GM19452 (cell line): ENCODE results near the gene ZNF792.
A peak's percentile ranks its signal among the peaks of the same experiment; 100 is the strongest.
"Not testable (repeated sequence)": the region's sequence is repeated elsewhere in the genome, so short reads cannot be mapped to it uniquely, and the experiment has no call there.

Experiments
- ATAC-seq: cut with Tn5 transposase; IDR thresholded peaks from one replicate; pipeline ENCODE4 v1.9.1; 2021; ENCODE audit not compliant: unreplicated experiment

The ZNF792 gene

DNA sequence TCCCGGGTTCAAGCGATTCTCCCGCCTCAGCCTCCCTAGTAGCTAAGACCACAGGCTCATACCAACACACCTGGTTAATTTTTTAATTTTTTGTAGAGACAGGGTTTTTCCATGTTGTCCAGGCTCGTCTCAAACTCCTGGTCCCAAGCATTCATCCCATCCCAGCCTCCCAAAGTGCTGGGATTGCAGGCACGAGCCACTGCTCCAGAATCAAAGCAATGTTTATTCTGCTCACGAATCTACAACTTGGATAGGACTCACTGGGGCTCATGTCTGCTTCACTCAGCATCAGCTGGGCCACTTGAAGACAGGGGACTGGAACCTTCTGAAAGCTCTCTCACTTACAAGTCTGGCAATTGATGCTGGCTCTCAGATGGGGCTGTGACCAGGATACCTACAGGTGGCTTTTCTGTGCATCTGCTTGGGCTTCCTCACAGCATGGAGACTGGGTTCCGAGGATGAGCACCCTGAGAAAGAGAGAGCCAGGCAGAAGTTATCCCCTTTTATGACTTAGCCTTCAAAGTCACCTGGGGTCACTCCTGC lies 8.2 kb upstream of the ZNF792 start:
- no peak for ATAC-seq

DNA sequence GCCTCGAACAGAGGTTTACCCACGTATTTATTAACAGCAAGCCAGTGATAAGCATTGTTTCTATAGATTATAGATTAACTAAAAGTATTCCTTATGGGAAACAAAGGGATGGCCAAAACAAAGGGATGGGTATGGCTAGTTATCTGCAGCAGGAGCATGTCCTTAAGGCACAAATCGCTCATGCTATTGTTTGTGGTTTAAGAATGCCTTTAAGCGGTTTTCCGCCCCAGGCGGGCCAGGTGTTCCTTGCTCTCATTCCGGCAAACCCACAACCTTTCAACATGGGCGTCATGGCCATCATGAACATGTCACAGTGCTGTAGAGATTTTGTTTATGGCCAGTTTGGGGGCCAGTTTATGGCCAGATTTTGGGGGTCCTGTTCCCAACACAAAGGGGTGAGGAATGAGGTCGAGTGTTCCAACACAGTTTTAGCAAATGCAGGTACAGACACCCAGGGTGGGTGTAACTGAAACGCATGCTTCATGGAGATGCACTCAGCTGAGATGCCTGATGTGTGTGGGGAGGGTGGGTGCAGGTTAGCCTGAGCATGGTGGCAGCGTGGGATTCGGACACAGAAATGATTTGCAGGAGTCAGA lies 6.3 kb upstream of the ZNF792 start:
- not testable (repeated sequence) for ATAC-seq

DNA sequence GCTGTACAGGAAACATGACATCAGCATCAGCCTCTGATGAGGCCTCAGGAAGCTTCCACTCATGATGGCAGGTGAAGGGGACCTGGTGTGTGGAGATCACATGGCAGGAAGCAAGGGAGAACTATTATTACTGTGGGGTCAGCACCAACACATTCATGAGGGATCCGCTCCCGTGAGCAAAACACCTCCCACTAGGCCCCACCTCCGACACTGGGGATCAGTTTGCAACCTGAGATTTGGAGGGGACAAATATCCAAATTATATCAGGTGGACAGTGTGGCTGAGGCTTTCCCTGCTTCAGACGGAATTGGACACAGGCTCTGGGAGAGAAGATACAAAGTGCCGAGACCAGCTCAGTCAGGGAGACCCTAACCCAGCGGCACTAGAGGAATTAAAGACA lies 5.7 kb upstream of the ZNF792 start:
- ATAC-seq = no peak

DNA sequence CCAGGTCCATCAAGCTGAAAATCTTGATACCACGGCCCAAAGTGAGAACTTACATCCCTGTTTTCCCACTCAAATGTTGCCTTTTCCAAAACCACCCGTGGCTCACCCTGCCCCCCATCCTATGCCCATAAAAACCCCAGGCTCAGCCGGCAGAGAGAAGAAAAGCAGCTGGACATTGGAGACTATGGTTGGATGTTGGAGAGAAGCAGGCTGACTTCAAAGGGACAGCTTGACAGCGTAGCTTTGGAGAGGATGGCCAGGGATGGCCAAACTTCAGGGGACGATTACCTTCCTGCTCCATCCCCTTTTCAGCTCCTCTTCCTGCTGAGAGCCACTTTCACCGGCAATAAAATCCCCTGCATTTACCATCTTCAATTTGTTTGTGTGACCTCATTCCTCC lies 3.5 kb upstream of the ZNF792 start:
- ATAC-seq = no peak

DNA sequence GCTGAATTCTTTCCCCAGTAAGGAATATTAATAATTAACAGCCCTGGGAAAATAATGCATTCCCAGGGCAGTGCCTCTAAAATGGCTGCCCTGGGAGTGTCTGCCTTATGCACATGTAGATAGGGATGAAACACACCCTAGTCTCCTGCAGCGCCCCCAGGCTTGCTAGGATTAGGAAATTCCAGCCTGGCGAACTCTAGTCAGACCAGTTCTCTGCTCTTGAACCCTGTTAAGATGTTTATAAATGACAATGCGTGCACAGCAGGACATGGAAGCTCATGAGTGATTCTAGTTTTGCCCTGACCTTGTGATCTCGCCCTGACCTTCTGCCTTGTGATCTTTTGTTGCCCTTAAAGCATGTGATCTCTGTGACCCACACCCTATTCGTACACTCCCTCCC lies 1.5 kb upstream of the ZNF792 start:
- not testable (repeated sequence) for ATAC-seq

DNA sequence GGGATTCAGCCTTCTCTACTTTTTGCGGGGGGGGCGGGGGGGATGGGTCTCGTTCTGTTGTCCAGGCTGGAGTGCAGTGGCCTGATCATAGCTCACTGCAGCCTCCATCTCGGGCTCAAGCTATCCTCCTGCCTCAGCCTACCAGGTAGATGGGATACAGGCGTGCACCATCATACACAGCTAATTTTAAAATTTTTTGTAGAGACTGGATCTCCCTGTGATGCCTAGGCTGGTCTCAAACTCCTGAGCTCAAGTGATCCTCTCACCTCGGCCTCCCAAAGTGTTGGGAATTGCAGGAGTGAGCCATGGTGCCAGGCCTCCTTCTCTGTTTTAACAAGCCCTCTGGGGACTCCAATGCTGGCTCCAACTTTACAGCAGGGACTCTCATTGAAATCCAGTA lies 569 bp upstream of the ZNF792 start:
- ATAC-seq = no peak

DNA sequence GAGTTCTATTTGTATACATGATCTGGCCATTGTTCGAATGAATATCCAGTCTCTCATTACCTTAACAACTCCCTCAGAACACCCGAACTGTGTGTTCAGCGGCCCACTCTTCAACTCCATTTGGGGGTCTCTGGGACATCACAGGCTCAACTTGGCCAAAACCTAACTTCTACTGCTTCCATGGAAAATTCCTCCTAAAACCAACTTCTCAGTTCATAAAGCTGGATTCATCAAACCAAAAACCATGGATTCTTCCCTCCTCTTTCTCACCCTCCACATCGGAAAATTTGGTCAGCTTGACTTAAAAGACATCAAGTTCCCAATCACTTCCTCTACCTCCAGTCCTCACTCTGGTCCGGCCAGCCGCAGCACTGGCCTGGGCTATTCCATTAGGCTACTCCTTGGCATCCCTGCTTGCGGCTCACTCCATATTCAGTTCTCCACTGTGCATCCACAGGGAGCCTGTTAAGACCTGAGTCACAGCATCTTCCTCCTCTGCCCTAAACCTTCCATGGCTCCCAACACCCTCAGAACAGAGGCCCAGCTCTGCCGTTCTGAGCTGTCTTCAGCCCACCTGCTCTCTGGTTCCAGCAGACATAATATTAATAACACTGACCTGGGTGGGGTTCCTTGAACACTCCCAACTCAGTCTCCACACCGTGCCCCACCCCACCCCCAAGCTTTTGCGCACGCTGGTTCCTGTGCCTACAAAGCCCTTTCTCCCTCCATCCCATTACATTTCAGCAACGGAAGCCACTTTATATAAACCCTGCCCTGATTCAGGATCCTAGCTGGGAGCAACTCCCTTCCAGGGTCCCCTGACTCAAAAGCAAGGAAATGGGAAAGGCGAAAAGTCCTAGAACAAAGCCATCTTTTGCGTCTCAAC lies 1.1 kb downstream of the ZNF792 start:
- no peak for ATAC-seq

DNA sequence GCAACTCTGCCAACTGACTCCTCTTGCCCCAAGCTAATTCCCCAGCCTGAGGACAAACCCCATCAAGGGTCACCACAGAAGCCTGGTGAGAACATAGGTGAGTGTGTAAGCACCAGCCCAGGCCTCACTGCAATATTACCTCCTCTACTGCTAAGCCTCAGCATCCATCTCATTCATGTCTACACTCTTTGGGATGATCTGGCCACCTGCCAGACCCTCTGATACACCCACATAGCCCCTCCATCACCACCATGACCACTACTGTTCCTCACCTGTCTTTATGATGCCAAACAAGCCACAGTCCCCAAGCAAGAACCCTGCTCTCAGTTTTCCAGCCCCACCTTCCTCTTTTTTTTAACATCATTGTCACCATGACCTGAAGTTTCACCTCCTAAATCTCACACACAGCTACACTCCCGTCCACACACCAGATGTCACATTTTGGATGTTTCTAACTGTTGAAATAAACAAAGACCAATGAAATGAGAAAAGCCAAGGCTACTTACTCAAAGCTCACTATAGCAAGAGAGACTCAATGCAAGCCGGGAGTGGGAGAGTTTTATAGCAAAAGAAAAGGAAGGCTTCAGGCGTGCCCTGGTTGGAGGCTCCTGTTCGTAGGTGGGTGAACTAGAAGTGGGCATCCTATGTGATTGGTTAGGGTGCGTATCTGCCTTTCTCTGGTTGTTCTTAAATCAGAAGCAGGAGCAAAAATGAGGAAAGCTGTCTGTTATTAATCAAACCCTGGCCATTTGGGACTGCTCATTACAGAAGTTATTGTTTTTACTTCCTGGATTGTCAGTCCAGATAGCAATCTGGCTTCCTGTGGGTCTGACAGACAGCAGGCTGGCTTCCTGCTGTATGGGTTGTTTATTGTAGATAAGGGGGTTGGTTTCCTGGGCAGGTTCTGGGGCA lies 2.0 kb downstream of the ZNF792 start:
- ATAC-seq = no peak

DNA sequence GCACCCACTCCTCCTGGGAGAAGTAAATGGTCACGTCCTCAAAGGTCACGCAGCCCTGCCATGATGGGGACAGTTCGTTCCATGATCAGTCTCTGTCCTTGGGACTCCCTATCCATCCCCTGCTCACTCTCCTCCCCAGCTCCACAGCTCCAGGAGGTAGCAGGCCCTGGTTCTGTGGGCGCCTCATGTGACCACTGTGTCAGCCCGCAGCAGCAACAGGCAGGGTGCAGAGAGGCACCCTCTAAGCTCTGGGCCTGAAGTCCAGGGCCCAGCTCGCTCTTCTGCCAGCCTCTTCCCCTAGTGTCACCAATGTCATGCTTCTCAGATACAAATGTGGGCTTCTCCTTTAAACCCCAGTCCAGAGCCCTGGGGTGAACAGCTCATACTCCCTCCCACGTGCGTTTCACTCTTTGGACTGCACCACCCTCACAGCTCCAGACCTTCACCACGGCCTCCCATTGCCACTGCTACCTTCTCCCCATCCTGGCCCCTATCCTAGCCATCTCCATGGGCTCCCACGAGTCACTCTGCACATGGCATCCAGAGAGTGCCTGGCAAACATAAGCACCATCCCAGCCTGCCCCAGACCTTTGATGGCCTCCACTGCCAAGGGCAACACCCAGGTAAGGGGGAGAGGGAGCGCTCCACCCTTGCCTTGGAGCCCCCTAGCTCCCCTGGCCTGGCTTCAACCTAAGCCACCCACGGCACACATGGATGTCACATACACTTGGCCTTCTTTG lies 2.9 kb downstream of the ZNF792 start:
- no peak for ATAC-seq

DNA sequence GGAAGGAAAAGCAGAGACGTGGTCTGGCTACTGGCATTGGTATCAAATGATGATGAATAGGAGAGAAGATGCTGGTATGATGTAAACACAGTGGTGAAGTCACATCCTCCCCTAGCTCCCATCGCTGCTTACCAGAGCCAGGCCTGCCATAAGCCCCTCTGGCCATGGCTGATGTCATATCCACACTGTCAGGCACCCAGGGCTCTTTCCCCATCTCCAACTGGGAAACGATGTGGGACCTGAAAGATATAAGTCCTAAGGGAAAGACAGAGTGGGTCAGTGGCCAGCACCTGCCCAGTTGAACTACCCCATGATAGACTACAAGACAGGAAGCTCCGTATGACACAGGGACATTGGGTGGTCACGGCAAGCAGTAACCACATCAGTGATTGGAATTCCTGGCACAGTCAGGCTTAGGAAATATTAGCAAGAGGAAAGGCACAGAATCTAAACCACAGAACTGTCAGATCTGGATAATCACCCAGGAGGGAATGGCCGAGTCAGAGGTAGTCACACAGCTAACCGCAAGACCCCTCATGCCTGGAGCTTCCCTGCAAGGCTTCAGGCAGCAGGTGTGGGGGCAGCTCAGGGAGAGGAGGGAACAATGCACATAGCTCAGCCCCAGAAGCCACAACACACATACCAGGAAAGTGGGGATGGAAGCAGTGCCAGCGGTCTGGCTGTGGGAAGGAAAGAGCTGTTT lies 3.8 kb downstream of the ZNF792 start:
- no peak for ATAC-seq

DNA sequence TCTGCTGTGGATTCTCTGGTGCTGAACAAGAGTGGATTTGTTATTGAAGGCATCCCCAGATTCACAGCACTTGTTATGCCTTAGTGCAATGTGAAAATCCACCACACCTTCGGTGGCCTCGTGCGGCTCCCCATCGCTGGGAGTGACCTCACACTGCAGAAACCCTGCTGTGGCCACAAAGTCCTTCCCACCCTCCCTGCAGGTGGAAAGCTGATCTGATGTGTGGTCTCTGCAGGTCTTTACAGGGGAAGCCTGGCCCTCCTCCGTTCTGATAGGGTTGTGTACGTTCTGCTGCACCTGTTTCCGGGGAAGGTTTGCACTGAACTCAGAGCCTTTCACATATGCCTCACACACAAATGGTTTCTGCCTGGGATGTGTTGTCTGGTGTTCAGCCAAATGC lies 5.0 kb downstream of the ZNF792 start:
- ATAC-seq = no peak

DNA sequence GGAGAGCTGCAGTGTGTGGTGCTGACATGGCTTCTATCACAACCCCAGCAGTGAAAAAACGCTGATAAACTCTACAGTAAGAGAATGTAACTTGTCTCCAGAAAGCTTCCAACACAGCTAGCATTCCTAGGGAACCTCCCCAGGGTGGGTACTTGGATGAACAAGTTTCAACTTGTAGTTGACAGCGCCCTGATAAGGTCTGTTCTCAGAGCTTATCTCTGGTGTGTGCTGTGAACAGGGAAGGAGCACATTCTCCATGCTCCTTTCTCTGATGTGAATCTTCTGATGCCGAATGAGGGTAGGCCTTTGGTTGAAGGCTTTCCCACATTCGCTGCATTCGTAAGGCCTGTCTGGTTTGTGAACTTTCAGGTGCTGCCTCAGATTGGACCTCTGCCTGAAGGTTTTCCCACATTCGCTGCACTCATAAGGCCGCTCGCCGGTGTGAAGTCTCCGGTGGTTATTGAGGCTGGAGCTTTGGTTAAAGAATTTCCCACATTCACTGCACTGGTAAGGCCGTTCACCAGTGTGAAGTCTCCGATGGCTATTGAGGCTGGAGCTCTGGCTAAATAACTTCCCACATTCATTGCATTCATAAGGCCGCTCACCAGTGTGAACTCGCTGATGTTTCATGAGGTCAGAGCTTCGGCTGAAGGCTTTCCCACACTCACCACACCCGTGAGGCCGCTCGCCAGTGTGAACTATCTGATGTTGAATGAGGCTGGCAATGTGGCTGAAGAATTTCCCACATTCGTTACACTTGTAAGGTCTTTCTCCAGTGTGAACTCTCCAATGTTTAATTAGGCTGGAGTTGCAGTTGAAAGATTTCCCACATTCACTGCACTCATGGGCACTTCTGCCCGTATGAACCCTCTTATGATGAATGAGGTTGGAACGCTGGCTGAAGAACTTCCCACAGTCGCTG lies 5.9 kb downstream of the ZNF792 start:
- no peak for ATAC-seq

DNA sequence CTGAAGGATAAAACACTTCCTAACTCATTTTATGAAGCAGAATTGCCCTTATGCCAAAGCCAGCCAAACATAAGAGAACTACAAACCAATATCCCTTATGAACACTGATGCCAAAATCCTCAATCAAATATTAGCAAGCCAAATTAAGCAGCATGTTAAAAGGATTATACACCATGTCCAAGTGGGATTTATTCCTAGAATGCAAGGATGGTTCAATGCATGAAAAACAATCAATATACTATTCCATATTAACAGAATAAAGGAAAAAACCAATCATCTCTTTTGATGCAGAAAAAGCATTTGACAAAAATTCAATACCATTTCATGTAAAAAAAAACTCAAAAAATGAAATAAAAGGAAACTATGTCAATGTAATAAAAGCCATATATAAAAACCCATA lies 10.9 kb downstream of the ZNF792 start:
- no peak for ATAC-seq

DNA sequence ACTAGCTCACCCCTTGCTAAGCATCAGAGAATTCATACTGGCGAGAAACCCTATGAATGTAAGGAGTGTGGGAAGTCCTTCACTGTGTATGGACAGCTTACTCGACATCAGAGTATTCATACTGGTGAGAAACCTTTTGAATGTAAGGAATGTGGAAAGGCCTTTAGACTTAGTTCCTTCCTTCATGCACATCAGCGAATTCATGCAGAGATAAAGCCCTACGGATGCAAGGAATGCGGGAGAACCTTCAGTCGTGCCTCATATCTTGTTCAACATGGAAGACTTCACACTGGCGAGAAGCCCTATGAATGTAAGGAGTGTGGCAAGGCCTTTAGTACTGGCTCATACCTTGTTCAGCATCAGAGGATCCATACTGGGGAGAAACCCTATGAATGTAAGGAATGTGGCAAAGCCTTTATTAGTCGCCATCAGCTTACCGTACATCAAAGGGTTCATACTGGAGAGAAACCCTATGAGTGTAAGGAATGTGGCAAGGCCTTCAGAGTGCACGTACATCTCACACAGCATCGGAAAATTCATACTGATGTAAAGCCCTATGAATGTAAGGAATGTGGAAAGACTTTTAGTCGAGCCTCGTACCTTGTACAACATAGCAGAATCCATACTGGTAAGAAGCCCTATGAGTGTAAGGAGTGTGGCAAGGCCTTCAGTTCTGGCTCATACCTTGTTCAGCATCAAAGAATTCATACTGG lies 20.0 kb downstream of the ZNF792 start:
- no peak for ATAC-seq

DNA sequence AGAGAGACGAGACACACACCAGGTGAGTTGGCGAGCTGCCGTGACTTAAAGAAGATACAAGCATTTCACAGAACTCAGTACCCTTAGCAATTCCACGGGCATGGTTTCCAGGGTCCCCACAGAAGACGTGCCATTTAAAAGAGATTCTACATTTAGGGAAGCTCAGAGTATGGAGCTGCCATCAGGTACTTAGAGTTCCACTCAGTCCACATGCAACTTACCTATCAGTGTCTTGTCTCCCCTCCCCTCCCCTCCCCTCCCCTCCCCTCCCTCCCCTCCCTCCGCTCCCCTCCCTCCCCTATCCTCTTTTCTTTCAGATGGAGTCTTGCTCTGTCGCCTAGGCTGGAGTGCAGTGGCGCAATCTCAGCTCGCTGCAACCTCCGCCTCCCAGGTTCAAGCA lies 25.1 kb downstream of the ZNF792 start:
- ATAC-seq = no peak

DNA sequence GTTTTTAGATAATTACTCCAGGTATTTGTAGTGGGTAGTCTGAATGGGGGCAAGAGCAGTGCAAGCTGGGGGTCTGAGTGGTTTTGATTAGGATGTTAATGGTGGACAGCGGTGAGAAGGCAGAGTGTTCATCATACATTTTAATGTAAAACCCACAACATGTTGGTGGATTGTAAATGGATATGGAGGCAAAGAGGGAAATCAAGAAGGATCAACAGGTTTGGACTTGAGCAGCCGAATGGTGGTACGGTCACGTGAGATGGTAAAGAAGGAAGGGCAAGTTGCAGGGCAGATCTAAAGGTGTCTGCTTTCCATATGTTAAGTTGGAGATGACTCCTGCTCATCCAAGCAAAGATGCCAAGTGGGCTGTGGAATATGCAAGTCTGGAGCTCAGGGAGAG lies 27.8 kb downstream of the ZNF792 start:
- no peak for ATAC-seq

DNA sequence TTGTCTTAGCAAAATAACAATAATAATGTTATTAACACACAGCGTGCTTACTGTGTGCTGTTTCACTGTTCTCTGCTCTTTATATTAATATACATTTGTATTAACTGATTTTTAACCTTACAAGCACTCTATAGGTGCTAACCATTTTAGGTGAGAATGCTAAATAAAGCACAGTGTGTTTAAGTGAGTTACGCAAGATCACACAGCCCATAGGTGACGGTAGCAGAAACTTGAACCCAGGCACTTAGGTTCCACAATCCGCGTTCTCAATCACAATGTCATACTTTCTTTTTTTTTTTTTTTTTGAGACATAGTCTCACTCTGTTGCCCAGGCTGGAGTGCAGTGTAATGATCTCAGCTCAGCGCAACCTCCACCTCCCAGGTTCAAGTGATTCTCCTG lies 31.5 kb downstream of the ZNF792 start:
- ATAC-seq = no peak

DNA sequence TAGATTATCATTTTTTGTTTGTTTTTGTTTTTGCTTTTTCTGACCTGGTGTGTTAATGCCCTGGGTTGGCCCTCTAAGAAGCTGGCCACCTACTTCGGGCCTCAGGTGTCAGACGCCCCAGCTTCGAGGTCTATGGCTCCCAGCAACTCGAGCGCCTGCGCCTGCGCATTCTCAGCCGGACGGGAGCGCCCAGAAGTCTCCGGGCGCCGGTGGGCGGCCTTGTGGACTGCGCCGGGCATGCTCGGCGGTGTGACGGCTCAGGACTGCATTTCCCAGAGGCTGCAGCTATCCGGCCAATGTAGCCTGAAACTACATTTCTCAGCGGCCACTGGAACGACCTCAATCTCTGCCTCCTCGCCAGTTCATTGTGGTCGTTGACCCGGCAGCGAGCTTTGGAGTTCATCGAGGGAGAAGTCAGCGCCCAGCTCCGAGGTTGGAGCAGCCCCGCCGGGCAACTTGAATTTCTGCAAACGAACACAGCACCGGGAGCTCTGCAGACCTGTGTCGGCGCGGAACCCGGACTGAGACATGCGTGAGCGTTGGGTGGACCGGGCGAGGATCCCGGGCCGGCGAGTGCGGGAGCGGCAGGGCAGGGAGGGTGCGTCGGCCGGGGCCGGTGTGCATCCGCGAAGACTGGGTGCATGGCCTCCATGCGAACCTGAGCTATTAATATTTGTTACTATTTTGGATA lies 37.2 kb downstream of the ZNF792 start, which contains the start of gene ZNF30:
Gene ZNF30 (plus strand): TSS at position 219 of the 691 bp plus-strand sequence. CDS start 3,045 bp downstream, outside the sequence.
- peak; percentile 91 for ATAC-seq
